HFF-Myc (cell line): ENCODE results near the gene MRPL12.
A peak's percentile ranks its signal among the peaks of the same experiment; 100 is the strongest.

ENCODE experiments used
- DNase-seq: peaks from one replicate; pipeline ENCODE4 v3.0.0-alpha.2; 2011; ENCODE audit warnings: low read depth; ENCODE audit errors: extremely low read depth
- H3K4me3 ChIP-seq: replicated peaks from 2 replicates; pipeline ENCODE4 v1.5.1; 2011; ENCODE audit warnings: low read depth, mild to moderate bottlenecking, control low read depth, low read length
- CTCF ChIP-seq: IDR thresholded peaks from 2 replicates; pipeline ENCODE4 v1.5.1; 2012; ENCODE audit warnings: mild to moderate bottlenecking, low read depth, low read length, control low read depth; ENCODE audit errors: missing control alignments

MRPL12 gene

GRCh38 chr17:81706757-81707624, 3.8 kb downstream of the MRPL12 start:
- no peak for TF ChIP-seq CTCF
- no peak overlapping the region for H3K4me3 ChIP-seq
- DNase-seq: no peak

GRCh38 chr17:81707725-81708646, 4.8 kb downstream of the MRPL12 start:
- H3K4me3 ChIP-seq: no peak overlapping the region
- no peak for DNase-seq
- no peak for TF ChIP-seq CTCF

- TF ChIP-seq CTCF: no peak
- H3K4me3 ChIP-seq: no peak overlapping the region
- no peak for DNase-seq
Measured at GRCh38 chr17:81708739-81709185, 5.6 kb downstream of the MRPL12 start.

- TF ChIP-seq CTCF: no peak
- peak overlapping the region; percentile 36 for H3K4me3 ChIP-seq
- no peak for DNase-seq
Measured at GRCh38 chr17:81710514-81711308, 7.5 kb downstream of the MRPL12 start.

GRCh38 chr17:81711814-81712467, 8.8 kb downstream of the MRPL12 start, which contains the start of gene SLC25A10:
Gene SLC25A10 (plus strand): TSS chr17:81712284. CDS start chr17:81712427, 143 bp downstream.
- TF ChIP-seq CTCF: no peak
- DNase-seq: no peak
- H3K4me3 ChIP-seq: peak within 1 kb of the TSS; percentile 65
